ENCODE data around the gene BCLAF3.

DNA sequence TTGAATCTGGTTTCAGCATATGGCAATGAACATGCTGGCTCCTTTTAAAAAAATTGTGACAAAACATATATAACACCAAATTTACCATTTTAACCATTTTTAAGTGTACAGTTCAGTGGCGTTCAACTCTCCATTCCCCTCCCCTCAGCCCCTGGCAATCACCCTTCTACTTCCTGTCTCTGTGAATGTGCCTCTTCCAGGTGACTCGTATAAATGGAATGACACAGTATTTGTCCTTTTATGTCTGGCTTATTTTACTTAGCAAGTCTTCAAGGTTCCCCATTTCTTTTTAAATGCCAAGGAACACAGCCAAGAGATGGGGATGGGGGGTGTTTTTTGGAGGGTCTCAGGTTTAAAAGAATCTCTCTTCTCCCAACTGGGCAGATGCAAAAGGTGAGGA lies 35.4 kb upstream of the BCLAF3 start:
- TF ChIP-seq EP300 (IDR thresholded peaks at IDR 0.05) (no peak), POLR2A (IDR thresholded peaks at IDR 0.05) (no peak)

Measured in tibial nerve (tissue), 3 donors.